ENCODE data around the gene TTLL11.

DNA sequence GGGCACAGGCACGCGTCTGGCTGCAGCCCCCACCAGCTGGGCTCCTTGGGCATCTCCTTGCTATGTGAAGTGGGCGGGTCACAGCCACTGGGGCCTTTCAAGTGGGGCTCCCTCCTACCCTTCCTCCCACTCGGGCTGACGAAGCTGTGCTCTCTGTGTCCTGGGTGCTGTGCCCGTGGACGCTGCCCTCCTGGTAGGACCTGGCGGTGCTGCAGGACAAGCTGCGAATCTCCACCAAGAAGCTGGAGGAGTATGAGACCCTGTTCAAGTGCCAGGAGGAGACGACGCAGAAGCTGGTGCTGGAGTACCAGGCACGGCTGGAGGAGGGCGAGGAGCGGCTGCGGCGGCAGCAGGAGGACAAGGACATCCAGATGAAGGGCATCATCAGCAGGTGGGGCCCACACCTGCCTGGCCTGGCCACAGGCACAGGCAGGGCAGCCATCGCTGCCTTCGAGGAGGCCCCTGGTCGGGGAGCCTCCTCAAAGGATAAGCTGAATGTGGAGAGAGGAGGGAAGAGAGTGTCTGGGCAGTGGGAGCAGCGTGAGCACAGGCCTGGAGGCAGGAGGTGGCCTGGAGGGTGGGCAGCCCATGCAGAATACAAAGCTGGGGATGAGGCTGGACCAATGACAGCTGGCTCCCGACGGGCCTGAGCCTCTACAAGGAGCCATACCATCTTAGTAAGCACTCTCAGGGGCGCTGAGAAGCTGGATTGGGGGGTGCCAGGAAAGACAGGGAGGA, 316.9 kb downstream of the TTLL11 start:
- no peak for TF ChIP-seq POLR2A (IDR thresholded peaks at IDR 0.05)
- TF ChIP-seq, protein P1, sequence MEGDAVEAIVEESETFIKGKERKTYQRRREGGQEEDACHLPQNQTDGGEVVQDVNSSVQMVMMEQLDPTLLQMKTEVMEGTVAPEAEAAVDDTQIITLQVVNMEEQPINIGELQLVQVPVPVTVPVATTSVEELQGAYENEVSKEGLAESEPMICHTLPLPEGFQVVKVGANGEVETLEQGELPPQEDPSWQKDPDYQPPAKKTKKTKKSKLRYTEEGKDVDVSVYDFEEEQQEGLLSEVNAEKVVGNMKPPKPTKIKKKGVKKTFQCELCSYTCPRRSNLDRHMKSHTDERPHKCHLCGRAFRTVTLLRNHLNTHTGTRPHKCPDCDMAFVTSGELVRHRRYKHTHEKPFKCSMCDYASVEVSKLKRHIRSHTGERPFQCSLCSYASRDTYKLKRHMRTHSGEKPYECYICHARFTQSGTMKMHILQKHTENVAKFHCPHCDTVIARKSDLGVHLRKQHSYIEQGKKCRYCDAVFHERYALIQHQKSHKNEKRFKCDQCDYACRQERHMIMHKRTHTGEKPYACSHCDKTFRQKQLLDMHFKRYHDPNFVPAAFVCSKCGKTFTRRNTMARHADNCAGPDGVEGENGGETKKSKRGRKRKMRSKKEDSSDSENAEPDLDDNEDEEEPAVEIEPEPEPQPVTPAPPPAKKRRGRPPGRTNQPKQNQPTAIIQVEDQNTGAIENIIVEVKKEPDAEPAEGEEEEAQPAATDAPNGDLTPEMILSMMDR (IDR thresholded peaks at IDR 0.05): no peak
- no peak for TF ChIP-seq POLR2AphosphoS5 (IDR thresholded peaks at IDR 0.05)
- no peak for TF ChIP-seq EP300 (IDR thresholded peaks at IDR 0.05; ENCODE audit: low read depth)

Measured in transverse colon (tissue), 4 donors.